ENCODE measurements around the gene MINDY4.

The MINDY4 gene

GRCh38 chr7:30884881-30885280 is 113.7 kb downstream of the MINDY4 start:
- no peak for DNase-seq

- no peak for DNase-seq
These were observed 115.4 kb downstream of the MINDY4 start for GRCh38 chr7:30886608-30887011.

GRCh38 chr7:30887464-30887872 is 116.3 kb downstream of the MINDY4 start:
- no peak for DNase-seq

GRCh38 chr7:30888747-30889146 is 117.5 kb downstream of the MINDY4 start:
- no peak for DNase-seq

- DNase-seq = no peak
These were observed 119.0 kb downstream of the MINDY4 start for GRCh38 chr7:30890226-30890625.

- DNase-seq = no peak
These were observed 122.1 kb downstream of the MINDY4 start for GRCh38 chr7:30893357-30893756.

GRCh38 chr7:30894009-30894408 is 122.8 kb downstream of the MINDY4 start:
- no peak for DNase-seq

- no peak for DNase-seq
These were observed 123.8 kb downstream of the MINDY4 start for GRCh38 chr7:30894866-30895605.

- DNase-seq = no peak
These were observed 124.8 kb downstream of the MINDY4 start for GRCh38 chr7:30896036-30896435.

- DNase-seq = no peak
These were observed 125.8 kb downstream of the MINDY4 start for GRCh38 chr7:30896783-30897637.

- no peak for DNase-seq
These were observed 126.6 kb downstream of the MINDY4 start for GRCh38 chr7:30897770-30898169.

- no peak for DNase-seq
These were observed 127.2 kb downstream of the MINDY4 start for GRCh38 chr7:30898411-30898810.

- no peak for DNase-seq
These were observed 127.8 kb downstream of the MINDY4 start for GRCh38 chr7:30899066-30899465.

GRCh38 chr7:30899630-30900029 is 128.4 kb downstream of the MINDY4 start:
- DNase-seq = no peak

GRCh38 chr7:30900053-30900452 is 128.8 kb downstream of the MINDY4 start:
- no peak for DNase-seq

- no peak for DNase-seq
These were observed 129.7 kb downstream of the MINDY4 start for GRCh38 chr7:30900803-30901362.

GRCh38 chr7:30901856-30902255 is 130.6 kb downstream of the MINDY4 start:
- DNase-seq = no peak

- DNase-seq = no peak
These were observed 131.2 kb downstream of the MINDY4 start for GRCh38 chr7:30902466-30902865.

- no peak for DNase-seq
These were observed 131.9 kb downstream of the MINDY4 start for GRCh38 chr7:30903146-30903545.

GRCh38 chr7:30904561-30904960 is 133.3 kb downstream of the MINDY4 start:
- no peak for DNase-seq

GRCh38 chr7:30905078-30906012 is 134.1 kb downstream of the MINDY4 start:
- DNase-seq = no peak

GRCh38 chr7:30906014-30906413 is 134.8 kb downstream of the MINDY4 start:
- no peak for DNase-seq
